GM23338 (cell line): ENCODE results near the gene LMOD1. TPM values are rescaled to one million over a fixed set of nuclear protein-coding genes. Genes with fewer than 3 reads are reported as not detected.

Experiments used
- CREB1 ChIP-seq: fragments of 250-450 bp; sonication (Bioruptor Pico); IDR thresholded peaks from 2 replicates; pipeline ENCODE4 v1.5.0; 2020; ENCODE audit warnings: low read depth, mild to moderate bottlenecking, moderate library complexity
- CTCF ChIP-seq, 2 experiments: fragments of 200-600 bp in 1 of 2; sonication (generic) in 1 of 2; conservative IDR thresholded peaks; 2 replicates each; pipeline versions ENCODE4 v1.5.1 to v1.6.1; 2016 to 2017; ENCODE audit warnings: antibody characterized with exemption in 2 of 2, low read depth in 2 of 2, mild to moderate bottlenecking in 2 of 2, moderate library complexity in 1 of 2
- ETS1 ChIP-seq: IDR thresholded peaks from 2 replicates; pipeline ENCODE4 v1.6.1; 2016; ENCODE audit warnings: antibody characterized with exemption
- JUNB ChIP-seq: IDR thresholded peaks from one replicate; pipeline ENCODE4 v1.6.1; 2016; ENCODE audit warnings: antibody characterized with exemption; ENCODE audit not compliant: unreplicated experiment
- POLR2AphosphoS5 ChIP-seq: IDR thresholded peaks from 2 replicates; pipeline ENCODE4 v1.6.1; 2016; ENCODE audit warnings: antibody characterized with exemption, low read depth
- ZNF331 ChIP-seq: fragments of 250-450 bp; sonication (Bioruptor Pico); IDR thresholded peaks from 2 replicates; pipeline ENCODE4 v1.5.0; 2020; ENCODE audit warnings: low read depth, mild to moderate bottlenecking, moderate library complexity
- ZNF462 ChIP-seq: fragments of 250-450 bp; sonication (Bioruptor Pico); IDR thresholded peaks from 2 replicates; pipeline ENCODE4 v1.5.0; 2020; ENCODE audit warnings: mild to moderate bottlenecking, moderate library complexity
- polyA plus RNA-seq: library from polyadenylated mRNA; unstranded; fragments of >200 nt; fragmentation: Nextera tagmentation; extraction: Ambion mirVana; gene quantifications from 2 replicates; pipeline ENCODE4 v1.2.1, GENCODE V29; 2016
- total RNA-seq: library from RNA; depleted of rRNA; stranded (reverse); fragments of >200 nt; shearing (Covaris generic); gene quantifications from 2 replicates; pipeline ENCODE4 v1.2.3, GENCODE V29; 2014

LMOD1 gene
- total and polyA plus RNA-seq, 2 experiments from 2014 or later, result 0.74 to 1.7 TPM

GRCh38 chr1:201916649-201917249, 29.6 kb downstream of the LMOD1 start (continued):
- no peak for TF ChIP-seq ZNF462
- no peak for TF ChIP-seq CREB1
- TF ChIP-seq CTCF (conservative IDR thresholded peaks at IDR 0.05; ENCODE audit: low read depth in 2 of 2), result no peak
- no peak for TF ChIP-seq ETS1
- no peak for TF ChIP-seq POLR2AphosphoS5
- TF ChIP-seq ZNF331 (CRISPR knock-in tag), result no peak
- no peak for TF ChIP-seq JUNB
